ENCODE results near the gene PTPRD. TPM values are rescaled to one million over a fixed set of nuclear protein-coding genes. Genes with fewer than 3 reads are reported as not detected.

PTPRD gene
- total RNA-seq, 1 experiment from 2014 or later = 32.5 TPM

- WGBS (ENCODE audit: extremely low coverage, insufficient read length, low lambda C conversion rate) = no CpG with 5 or more reads among the region's 3 CpGs
- H3K18ac ChIP-seq (ENCODE audit: insufficient read length, low read depth, low read length) = no peak overlapping the region
- Mint-ChIP-seq H3K27me3 (ENCODE audit: low read depth) (peaks cover 1% of the 10 kb centered on the region; the same call in 1 of the 2 replicates), H3K9me3 (peaks cover 24 to 26% of the 10 kb centered on the region in 2 experiments), H3K36me3 (ENCODE audit: insufficient read depth in 1 of 3, low read depth in 3 of 3) (peaks cover 7 to 28% (median 24%) of the 10 kb centered on the region in 3 experiments; a peak in 6 of 7 replicates), H3K27ac (no peak overlapping the region), H3K4me1 (peaks cover 3 to 8% of the 10 kb centered on the region in 2 experiments; a peak in 2 of 4 replicates), H3K4me3 (no peak overlapping the region)
- no peaks in the 10 kb centered on the region for H3K4me1 ChIP-seq (ENCODE audit: insufficient read depth, low read length)
- no peak overlapping the region for H4K5ac ChIP-seq (ENCODE audit: insufficient read length, low read depth, low read length)
- no peak overlapping the region for H3K27ac ChIP-seq (ENCODE audit: insufficient read length, low read depth, low read length)
- no peak overlapping the region for H2AK5ac ChIP-seq (ENCODE audit: insufficient read length, low read length)
- H3K14ac ChIP-seq (ENCODE audit: insufficient read depth, low read length) = no peak overlapping the region
- DNase-seq = no peak
- no peak overlapping the region for H3K4me2 ChIP-seq (ENCODE audit: insufficient read depth, insufficient read length, low read length)
- no peak overlapping the region for H2BK15ac ChIP-seq (ENCODE audit: low read depth, low read length)
- TF ChIP-seq CTCF (conservative IDR thresholded peaks at IDR 0.05) = no peak
- no peak overlapping the region for H3K4ac ChIP-seq (ENCODE audit: low read depth, low read length)
- H4K91ac ChIP-seq (ENCODE audit: insufficient read length, low read depth, low read length) = no peak overlapping the region
- no peak overlapping the region for H3T11ph ChIP-seq (ENCODE audit: low read length)
- H3K9ac ChIP-seq (ENCODE audit: extremely low read depth, insufficient read length, low read length) = no peak overlapping the region
- no peaks in the 10 kb centered on the region for H4K20me1 ChIP-seq (ENCODE audit: control insufficient read depth, insufficient read depth, insufficient read length)
- H3K9me3 ChIP-seq (ENCODE audit: control insufficient read depth, low read depth, low read length) = no peaks in the 10 kb centered on the region
- H2BK120ac ChIP-seq (ENCODE audit: low read depth, low read length, poor library complexity, severe bottlenecking) = no peak overlapping the region
- no peaks in the 10 kb centered on the region for H3K79me2 ChIP-seq (ENCODE audit: insufficient read depth, low read length)
- no peak overlapping the region for H3K56ac ChIP-seq (ENCODE audit: insufficient read length, low read depth, low read length)
- no peak overlapping the region for H4K8ac ChIP-seq (replicated peaks; ENCODE audit: insufficient read length, low read depth, low read length)
- H2BK12ac ChIP-seq (ENCODE audit: insufficient read length, low read depth, low read length) = no peak overlapping the region
- H3K23ac ChIP-seq (ENCODE audit: insufficient read length, low read depth, low read length) = no peak overlapping the region
- H2BK5ac ChIP-seq (ENCODE audit: insufficient read length, low read length) = no peak overlapping the region
- H3K23me2 ChIP-seq (ENCODE audit: insufficient read length, low read depth, low read length, poor library complexity, severe bottlenecking) = no peaks in the 10 kb centered on the region
- H3K79me1 ChIP-seq (ENCODE audit: insufficient read depth, low read depth, low read length, poor library complexity, severe bottlenecking) = no peaks in the 10 kb centered on the region
- no peak overlapping the region for H2AFZ ChIP-seq (ENCODE audit: low read length)
- no peaks in the 10 kb centered on the region for H3K27me3 ChIP-seq (ENCODE audit: insufficient read depth, low read length)
- no peak overlapping the region for H2BK20ac ChIP-seq (ENCODE audit: low read depth, low read length, poor library complexity, severe bottlenecking)
Observed at GRCh38 chr9:8278048-8278447, 2334.8 kb downstream of the PTPRD start.

Measured in H9 (cell line).